HT-29 (cell line): ENCODE results near the gene OGFOD2. TPM values are rescaled to one million over a fixed set of nuclear protein-coding genes. Genes with fewer than 3 reads are reported as not detected.
"Not testable (repeated sequence)": the region's sequence is repeated elsewhere in the genome, so short reads cannot be mapped to it uniquely, and the experiment has no call there.

Experiments used
- DNase-seq: peaks from one replicate; pipeline ENCODE4 v3.0.0-alpha.2; 2015; ENCODE audit warnings: low spot score
- total RNA-seq: library from RNA; depleted of rRNA; stranded (reverse); fragments of >200 nt; shearing (Covaris generic); gene quantifications from 2 replicates; pipeline ENCODE4 v1.2.3, GENCODE V29; 2014; rRNA removed

OGFOD2 gene
- total RNA-seq, result 40.5 and 52.0 TPM in 2 replicates

GRCh38 chr12:122974892-122975789, at the start of gene OGFOD2:
TSS of gene OGFOD2 (plus strand) at chr12:122975244. CDS start at chr12:122975252, 8 bp downstream.
- DNase-seq, result peak; percentile 89

DNA sequence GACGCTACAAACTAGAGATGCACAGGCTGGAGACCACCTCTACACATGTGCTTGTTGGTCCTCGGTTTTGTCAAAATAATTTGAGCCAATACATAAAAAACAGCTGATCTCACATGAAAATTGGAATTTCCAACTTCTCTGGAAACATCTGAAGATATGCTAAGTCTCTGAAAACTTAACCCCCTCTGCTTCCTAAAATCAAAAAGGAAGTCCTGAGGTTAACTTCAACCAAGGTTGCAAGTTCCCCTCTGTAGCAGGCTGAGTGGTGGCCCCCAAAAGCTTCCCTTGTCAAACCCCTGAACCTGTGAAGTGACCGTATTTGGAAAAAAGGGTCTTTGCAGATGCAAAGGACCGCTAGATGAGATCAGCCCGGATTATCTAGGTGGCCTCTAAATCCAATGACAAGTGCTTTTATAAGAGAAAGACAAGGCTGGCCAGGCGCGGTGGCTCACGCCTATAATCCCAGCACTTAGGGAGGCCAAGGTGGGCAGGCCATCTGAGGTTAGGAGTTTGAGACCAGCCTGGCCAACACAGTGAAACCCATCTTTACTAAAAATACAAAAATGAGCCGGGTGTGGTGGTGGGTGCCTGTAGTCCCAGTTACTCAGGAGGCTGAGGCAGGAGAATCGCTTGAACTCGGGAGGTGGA, 47.2 kb upstream of the OGFOD2 start:
- no peak for DNase-seq

DNA sequence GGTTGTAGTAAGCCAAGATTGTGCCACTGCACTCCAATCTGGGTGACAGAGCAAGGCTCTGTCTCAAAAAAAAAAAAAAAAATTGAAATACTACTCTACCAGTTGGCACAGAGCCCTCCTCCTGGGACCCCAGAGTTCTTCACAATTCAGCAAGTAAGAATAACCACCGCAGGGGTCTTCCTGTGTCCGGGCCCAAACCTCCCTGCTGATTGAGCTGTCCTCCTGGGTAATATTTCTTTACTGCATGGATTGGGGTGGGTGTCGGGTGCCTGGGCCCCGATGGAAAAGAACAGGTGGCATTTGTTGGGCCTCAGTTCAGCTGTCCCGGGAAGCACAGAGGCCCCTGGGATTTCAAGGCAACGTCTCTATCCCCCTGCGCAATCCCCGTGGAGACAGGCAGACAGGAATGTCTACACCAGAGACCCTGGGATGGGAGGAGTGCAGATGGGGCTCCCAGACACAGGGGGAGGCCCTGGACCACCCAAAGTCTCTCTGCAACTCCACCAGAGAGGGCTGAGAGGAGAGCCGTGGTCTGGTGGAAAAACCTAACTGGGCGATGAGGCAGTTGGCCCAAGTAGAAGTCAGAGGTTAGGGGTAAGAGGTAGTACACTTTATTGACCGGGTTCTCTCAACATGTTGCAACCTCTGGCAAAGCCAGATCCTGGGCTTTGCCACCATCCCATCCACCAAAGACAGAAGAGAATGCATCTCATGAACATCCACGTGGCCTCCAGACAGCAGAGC, 46.5 kb upstream of the OGFOD2 start:
- no peak for DNase-seq

- no peak for DNase-seq
Observed at GRCh38 chr12:122929148-122929538, 45.9 kb upstream of the OGFOD2 start.

DNA sequence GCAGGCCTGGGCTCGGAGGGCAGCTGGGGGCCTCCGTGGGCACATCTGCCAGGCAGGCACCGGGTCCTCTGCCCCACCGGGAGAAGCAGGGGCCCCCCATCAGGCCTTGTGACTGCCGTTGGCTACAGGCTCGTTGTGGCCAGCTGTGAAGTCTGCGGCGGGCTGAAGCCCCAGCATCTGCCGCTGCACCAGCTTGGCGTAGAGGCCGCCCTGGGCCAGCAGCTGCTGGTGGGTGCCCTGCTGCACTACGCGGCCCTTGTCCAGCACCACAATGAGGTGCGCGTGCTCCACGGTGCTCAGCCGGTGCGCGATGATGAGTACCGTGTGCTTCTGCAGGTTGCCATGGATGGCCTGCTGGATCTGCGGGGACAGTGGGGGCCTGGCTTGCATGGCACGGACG, 45.2 kb upstream of the OGFOD2 start:
- DNase-seq, result no peak

DNA sequence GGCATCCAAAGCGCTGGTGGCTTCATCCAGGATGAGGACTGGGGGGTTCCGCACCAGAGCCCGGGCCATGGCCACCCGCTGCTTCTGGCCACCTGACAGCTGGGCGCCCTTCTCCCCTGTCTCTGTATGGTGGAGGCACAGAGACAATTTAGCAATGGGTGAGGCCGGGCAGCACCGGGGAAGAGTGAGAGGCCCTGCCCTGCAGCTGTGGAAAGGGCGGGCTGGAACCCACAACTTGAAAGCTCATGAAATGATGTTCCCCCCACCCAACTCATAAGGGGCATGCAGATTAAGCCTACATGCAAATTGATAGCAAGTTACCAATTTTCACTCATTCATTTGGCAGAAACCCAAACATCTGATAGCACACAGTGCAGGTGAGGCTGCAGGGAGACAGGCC, 42.8 kb upstream of the OGFOD2 start:
- DNase-seq, result no peak

- no peak for DNase-seq
Observed at GRCh38 chr12:122934722-122935121, 40.3 kb upstream of the OGFOD2 start.

- DNase-seq, result no peak
Observed at GRCh38 chr12:122935318-122935717, 39.7 kb upstream of the OGFOD2 start.

DNA sequence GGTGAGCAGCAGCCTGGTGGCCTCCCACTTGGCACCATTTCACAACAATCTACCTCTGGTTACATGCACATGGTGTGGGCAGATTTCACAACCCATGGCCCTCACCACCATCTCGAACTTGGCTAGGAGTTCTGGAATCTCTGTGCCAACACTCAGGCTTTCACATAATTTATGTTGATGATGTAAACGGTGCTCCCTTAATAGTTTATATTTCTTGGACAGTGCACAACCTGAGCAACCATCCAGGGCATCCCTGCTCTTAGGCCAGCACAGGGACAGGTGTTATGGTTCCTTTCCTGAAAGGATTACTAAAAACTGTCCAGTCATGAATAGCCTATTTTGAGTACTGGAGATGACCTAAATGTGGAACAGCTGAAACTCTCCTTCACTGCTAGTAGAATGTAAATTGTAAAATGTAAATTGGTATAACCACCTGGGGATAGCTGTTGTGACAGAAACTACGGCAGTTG, 37.4 kb upstream of the OGFOD2 start:
- DNase-seq, result no peak

DNA sequence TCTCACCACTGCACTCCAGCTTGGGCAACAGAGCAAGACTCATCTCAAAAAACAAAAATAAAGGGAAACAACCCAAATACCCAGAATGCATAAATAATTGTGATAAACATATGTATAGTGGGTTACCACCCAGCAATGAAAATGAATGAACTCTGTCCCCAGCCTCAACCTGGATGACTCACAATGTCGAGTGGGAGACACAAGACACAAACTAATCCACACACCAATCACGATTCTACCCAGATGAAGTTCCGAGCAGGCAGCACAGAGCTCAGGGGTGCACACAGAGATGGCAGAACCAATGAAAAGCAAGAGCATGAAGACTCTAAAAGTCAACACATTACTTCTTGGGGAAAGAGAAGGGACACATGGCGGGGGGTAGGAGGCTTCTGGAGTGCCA, 35.9 kb upstream of the OGFOD2 start:
- DNase-seq, result no peak

DNA sequence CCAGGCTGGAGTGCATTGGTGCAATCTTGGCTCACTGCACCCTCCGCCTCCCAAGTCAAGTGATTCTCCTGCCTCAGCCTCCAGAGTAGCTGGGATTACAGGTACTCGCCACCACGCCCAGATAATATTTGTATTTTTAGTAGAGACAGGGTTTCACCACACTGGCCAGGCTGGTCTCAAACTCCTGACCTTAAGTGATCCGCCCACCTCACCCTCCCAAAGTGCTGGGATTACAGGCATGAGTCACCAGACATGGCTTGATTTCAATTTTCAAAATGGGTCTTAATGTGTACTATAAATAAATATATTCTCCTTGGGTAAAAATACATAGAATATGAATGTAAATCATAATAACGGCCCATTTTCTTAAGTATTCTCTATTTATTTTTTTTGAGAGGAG, 33.7 kb upstream of the OGFOD2 start:
- DNase-seq, result not testable (repeated sequence)

- no peak for DNase-seq
Observed at GRCh38 chr12:122942637-122943036, 32.4 kb upstream of the OGFOD2 start.

GRCh38 chr12:122943196-122943595, 31.8 kb upstream of the OGFOD2 start:
- no peak for DNase-seq

DNA sequence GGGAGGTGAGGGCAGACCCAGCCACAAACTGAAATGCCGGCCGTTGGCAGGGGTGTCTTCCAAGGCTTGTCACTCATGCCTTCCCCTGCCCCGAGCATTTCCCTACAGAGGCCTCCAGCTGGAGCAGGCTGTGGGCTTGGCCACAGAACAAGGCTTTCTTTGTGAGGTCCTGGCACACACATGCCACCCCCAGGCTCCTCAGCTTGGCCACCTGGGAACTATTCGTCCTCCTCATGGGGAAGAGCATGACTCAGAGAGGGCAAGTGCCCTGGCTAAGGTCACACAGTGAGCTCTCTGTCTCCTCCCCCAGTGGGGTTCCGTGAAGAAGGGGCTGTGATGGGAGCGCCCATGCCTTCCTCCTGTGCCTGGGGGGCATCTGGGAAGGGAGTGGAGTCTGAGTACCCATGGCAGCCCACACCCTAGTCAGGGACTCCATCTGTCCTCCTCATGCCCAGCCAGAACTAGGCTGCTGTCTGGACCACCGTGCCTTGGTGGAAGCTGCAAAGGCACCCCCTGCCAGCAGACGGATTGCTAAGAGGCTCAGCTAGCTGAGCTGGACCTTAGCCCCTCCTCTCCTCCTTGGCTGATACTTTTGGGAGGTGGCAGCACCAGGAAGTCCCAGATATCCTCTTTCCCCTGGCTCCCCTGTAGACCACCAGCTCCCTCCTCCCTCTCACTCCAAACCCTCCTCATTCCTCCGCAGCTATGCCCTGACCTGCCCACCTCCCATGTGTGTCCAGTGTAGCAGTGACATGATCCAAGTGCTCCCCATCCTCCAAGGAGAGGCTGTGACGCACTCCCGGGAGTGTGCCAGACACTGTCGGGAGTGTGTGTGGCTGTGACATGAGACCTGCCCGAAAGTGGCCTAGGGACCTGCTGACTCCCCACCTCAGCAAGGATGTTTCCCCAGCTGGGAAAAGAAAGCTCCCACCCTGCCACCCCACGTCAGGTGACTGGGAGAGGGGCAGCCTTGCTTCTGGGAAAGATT, 30.1 kb upstream of the OGFOD2 start:
- peak; percentile 80 for DNase-seq

DNA sequence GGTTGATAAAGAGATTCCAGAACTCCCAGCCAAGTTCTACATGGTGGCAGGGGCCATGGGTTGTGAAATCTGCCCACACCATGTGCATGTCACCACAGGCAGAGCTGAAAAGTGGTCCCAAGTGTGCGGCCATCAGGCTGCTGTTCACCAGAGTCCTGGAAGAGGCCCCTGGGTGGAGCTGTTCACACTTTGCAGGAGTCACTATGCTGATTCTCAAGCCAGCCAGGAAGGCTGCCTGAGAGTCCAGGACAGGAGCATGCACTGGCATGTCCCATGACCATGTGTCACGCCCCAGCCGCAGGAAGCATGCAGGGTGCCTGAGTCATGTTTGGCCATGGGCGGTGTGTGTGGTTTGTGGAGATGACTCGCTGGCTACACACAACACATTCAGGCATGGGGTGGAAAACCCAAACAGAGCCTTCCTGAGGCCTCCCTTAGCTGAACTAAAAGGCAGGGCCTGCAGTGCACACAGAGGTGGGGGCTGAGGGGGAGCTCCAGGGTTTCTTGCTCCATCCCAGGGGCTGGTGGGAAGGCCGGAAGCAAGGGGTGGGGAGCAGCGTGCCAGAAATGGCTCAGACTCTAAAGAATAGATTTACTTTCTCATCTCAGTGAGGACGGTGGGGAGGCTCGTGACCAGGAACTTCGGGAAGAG, 28.2 kb upstream of the OGFOD2 start:
- peak; percentile 94 for DNase-seq

- peak; percentile 76 for DNase-seq
Observed at GRCh38 chr12:122947352-122947792, 27.7 kb upstream of the OGFOD2 start.

GRCh38 chr12:122948605-122949004, 26.4 kb upstream of the OGFOD2 start:
- DNase-seq, result no peak

DNA sequence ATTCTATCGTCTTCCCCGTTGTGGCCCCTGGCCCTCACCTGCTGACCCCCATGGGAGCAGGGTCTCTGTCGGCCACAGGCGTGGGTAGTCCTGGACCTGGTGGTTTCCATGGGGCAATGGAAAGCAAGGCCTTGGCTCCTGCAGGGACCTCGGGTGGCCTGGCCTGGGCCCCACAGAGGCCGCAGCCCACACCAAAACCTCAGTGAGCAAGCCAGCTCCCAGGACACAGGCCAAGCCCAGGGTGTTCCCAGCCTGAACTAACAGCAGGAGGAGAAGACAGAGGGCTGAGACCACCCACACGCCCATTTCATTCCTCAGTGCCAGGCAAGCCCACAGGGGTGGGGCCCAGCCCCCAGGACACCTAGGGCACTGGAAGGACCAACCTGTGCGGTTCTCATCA, 25.6 kb upstream of the OGFOD2 start:
- DNase-seq, result no peak

- DNase-seq, result no peak
Observed at GRCh38 chr12:122949816-122950675, 25.0 kb upstream of the OGFOD2 start.
